ENCODE measurements around the gene CHRM5.

GRCh38 chr15:34014556-34014955, 46.3 kb downstream of the CHRM5 start:
- TF ChIP-seq EZH2 (IDR thresholded peaks at IDR 0.05; ENCODE audit: borderline replicate concordance, insufficient read depth, low read depth, low read length, poor library complexity, severe bottlenecking), result no peak
- no peak for TF ChIP-seq CTCF (IDR thresholded peaks at IDR 0.05)

Data from B cell (primary cell).